Large intestine (tissue), 1 donor: ENCODE data around the gene TMEM35A. TPM values are rescaled to one million over a fixed set of nuclear protein-coding genes. Genes with fewer than 3 reads are reported as not detected.

Experiments used
- polyA plus RNA-seq: library from polyadenylated mRNA; unstranded; fragments of 120-200 nt; gene quantifications from one replicate; pipeline ENCODE4 v1.2.1, GENCODE V29; 2013

The TMEM35A gene
- polyA plus RNA-seq, 1 donor = 7.5 TPM

Other genes starting within 250 kb of the TMEM35A start
- gene NOX1, start 204.5 kb upstream of the TMEM35A start, polyA plus RNA-seq = 1.8 TPM
- gene XKRX, start 150.0 kb upstream of the TMEM35A start, polyA plus RNA-seq = 8.8 TPM
- 0.21 TPM for gene ARL13A, start 109.2 kb upstream of the TMEM35A start, polyA plus RNA-seq
- gene TRMT2B, start 26.8 kb upstream of the TMEM35A start, polyA plus RNA-seq = 14.4 TPM
- 4.5 TPM for gene CENPI, start 19.3 kb downstream of the TMEM35A start, polyA plus RNA-seq
- gene DRP2, start 140.9 kb downstream of the TMEM35A start, polyA plus RNA-seq = 2.1 TPM
- 0.18 TPM for gene TAF7L, start 212.5 kb downstream of the TMEM35A start, polyA plus RNA-seq